Panc1 (cell line): ENCODE data around the gene SERPINA12. TPM values are rescaled to one million over a fixed set of nuclear protein-coding genes. Genes with fewer than 3 reads are reported as not detected.

Experiments
- ATAC-seq: fragments of 200-7000 bp; cut with Tn5 transposase; 2 replicates; pipeline ENCODE4 v1.9.1; 2020; ENCODE audit warnings: mild to moderate bottlenecking, moderate library complexity
- BruUV-seq: library from RNA; stranded (reverse); fragments of 400-500 nt; replicated peaks from 2 replicates; lab custom pipeline; 2021; lab: Mats Ljungman, UMichigan
- CTCF ChIA-PET: fragments of 300-600 bp; sonication (Branson Sonifier 250); formaldehyde crosslinking; loops from one replicate; lab custom pipeline; 2022; ENCODE audit warnings: antibody characterized with exemption; lab: Charles Lee
- POLR2A ChIA-PET: fragments of 300-600 bp; sonication (Branson Sonifier 250); formaldehyde crosslinking; loops from one replicate; lab custom pipeline; 2022; ENCODE audit warnings: antibody characterized with exemption; lab: Charles Lee
- DNase-seq: peaks from one replicate; pipeline ENCODE4 v3.0.0-alpha.2; 2010; ENCODE audit warnings: low read depth, low spot score
- H3K27ac ChIP-seq: 2 replicates; pipeline ENCODE4 v1.5.1; 2011; ENCODE audit warnings: mild to moderate bottlenecking, low read length, inconsistent platforms
- H3K27me3 ChIP-seq: fragments of 200-500 bp; sonication (Bioruptor generic); 2 replicates; pipeline ENCODE4 v1.6.0; 2014; ENCODE audit warnings: low read length, inconsistent platforms; ENCODE audit not compliant: control insufficient read depth, insufficient read depth
- H3K36me3 ChIP-seq: fragments of 200-500 bp; sonication (Bioruptor generic); 2 replicates; pipeline ENCODE4 v1.5.1; 2014; ENCODE audit warnings: inconsistent platforms, mild to moderate bottlenecking, low read length, moderate library complexity; ENCODE audit not compliant: control insufficient read depth, insufficient read depth
- H3K4me1 ChIP-seq: 2 replicates; pipeline ENCODE4 v1.5.1; 2011; ENCODE audit warnings: inconsistent platforms, mild to moderate bottlenecking, low read length, moderate library complexity; ENCODE audit not compliant: control insufficient read depth, insufficient read depth
- H3K4me3 ChIP-seq, 2 experiments: 2 replicates each; pipeline ENCODE4 v1.5.1; 2011 to 2012; ENCODE audit warnings: low read depth in 2 of 2, low read length in 2 of 2, mild to moderate bottlenecking in 2 of 2, inconsistent platforms in 1 of 2, moderate library complexity in 1 of 2
- H3K9me3 ChIP-seq: fragments of 200-500 bp; sonication (Bioruptor generic); 2 replicates; pipeline ENCODE4 v1.5.1; 2014; ENCODE audit warnings: low read depth, mild to moderate bottlenecking, inconsistent platforms, low read length, moderate library complexity; ENCODE audit not compliant: control insufficient read depth, insufficient read depth
- POLR2AphosphoS5 ChIP-seq: IDR thresholded peaks from 2 replicates; pipeline ENCODE4 v1.6.1; 2012; ENCODE audit warnings: mild to moderate bottlenecking, low read depth, low read length, moderate library complexity
- SIN3A ChIP-seq: IDR thresholded peaks from 2 replicates; pipeline ENCODE4 v1.6.1; 2012; ENCODE audit warnings: low read depth, mild to moderate bottlenecking, low read length, moderate library complexity, borderline replicate concordance; ENCODE audit not compliant: insufficient read depth
- TCF7L2 ChIP-seq: IDR thresholded peaks from 2 replicates; pipeline ENCODE4 v1.6.1; 2011; ENCODE audit warnings: mild to moderate bottlenecking, low read depth, low read length, inconsistent platforms
- in situ Hi-C: cut with HindIII; loops from 2 replicates; pipeline ENCODE4 v1.10.0; 2016; ENCODE audit warnings: low sequenced_read_pairs, low pct_unique_long_range_greater_than_20kb
- intact Hi-C: fragments of 100-400 bp; cut with micrococcal nuclease; formaldehyde crosslinking; loops from one replicate; pipeline ENCODE4 v1.10.0; 2022; ENCODE audit not compliant: unreplicated experiment
- total RNA-seq: library from RNA; stranded (reverse); gene quantifications from one replicate; pipeline ENCODE4 v1.2.1, GENCODE V29; 2021; ENCODE audit not compliant: unreplicated experiment
- TF ChIP-seq, protein P1 (sequence below), 2 experiments: IDR thresholded peaks; 2 replicates each; pipeline ENCODE4 v1.6.1; 2011 to 2012; ENCODE audit warnings: low read depth in 2 of 2, control low read depth in 1 of 2, low read length in 1 of 2, mild to moderate bottlenecking in 1 of 2, moderate library complexity in 1 of 2; ENCODE audit not compliant: insufficient read depth in 1 of 2
- TF ChIP-seq, protein P2 (sequence below): fragments of 450-650 bp; IDR thresholded peaks from 2 replicates; pipeline ENCODE4 v1.5.1; 2017; ENCODE audit warnings: mild to moderate bottlenecking

SERPINA12 gene
- total RNA-seq, 1 experiment from 2014 or later = not detected

DNA sequence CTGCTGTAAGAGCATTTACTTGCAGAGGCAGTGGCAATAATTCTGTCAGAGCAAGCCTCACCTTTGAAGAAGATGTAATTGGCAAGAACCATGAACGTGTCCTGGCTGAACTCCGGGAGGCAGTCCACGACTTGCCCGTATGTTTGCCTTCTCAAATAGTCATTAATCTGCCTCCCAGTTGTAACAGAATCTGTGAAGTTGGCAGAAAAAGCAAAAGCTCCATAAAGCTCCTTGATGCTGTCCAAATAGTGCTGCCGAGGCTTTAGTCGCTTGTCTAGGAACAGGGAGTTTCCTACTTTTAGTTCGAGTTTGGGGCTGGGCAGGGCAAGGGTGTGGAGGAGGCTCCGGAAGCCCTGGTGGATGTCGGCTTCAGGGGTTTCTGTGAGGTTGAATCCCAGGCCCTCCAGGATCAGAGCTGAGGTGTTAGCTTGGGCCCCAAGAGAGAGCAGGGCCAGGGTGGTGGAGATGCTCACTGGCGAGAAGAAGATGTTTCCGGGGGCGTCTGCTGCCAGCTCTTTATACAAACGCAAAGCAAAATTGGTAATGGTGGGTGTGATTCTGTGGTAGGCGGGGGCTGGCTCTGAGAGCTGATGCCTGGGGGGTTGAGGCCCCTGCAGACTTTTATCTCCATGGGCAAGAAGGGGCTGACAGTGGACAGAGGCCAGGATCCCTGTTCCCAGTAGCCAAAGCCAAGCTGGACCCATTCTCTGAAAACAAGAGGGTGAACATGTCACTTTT is 61.0 kb downstream of the SERPINA12 start:
- no peak overlapping the region for H3K4me3 ChIP-seq
- no peak overlapping the region for H3K27ac ChIP-seq
- ATAC-seq (no peak), DNase-seq (no peak)
- CTCF ChIA-PET = no interaction called here
- no peaks in the 10 kb centered on the region; the same call in 1 of the 2 replicates for H3K27me3 ChIP-seq
- no peaks in the 10 kb centered on the region for H3K9me3 ChIP-seq
- POLR2A ChIA-PET = no interaction called here
- H3K4me1 ChIP-seq = no peaks in the 10 kb centered on the region
- no peaks in the 10 kb centered on the region for H3K36me3 ChIP-seq
- TF ChIP-seq POLR2AphosphoS5 (no peak), TCF7L2 (no peak), SIN3A (no peak)
- TF ChIP-seq, protein P1, sequence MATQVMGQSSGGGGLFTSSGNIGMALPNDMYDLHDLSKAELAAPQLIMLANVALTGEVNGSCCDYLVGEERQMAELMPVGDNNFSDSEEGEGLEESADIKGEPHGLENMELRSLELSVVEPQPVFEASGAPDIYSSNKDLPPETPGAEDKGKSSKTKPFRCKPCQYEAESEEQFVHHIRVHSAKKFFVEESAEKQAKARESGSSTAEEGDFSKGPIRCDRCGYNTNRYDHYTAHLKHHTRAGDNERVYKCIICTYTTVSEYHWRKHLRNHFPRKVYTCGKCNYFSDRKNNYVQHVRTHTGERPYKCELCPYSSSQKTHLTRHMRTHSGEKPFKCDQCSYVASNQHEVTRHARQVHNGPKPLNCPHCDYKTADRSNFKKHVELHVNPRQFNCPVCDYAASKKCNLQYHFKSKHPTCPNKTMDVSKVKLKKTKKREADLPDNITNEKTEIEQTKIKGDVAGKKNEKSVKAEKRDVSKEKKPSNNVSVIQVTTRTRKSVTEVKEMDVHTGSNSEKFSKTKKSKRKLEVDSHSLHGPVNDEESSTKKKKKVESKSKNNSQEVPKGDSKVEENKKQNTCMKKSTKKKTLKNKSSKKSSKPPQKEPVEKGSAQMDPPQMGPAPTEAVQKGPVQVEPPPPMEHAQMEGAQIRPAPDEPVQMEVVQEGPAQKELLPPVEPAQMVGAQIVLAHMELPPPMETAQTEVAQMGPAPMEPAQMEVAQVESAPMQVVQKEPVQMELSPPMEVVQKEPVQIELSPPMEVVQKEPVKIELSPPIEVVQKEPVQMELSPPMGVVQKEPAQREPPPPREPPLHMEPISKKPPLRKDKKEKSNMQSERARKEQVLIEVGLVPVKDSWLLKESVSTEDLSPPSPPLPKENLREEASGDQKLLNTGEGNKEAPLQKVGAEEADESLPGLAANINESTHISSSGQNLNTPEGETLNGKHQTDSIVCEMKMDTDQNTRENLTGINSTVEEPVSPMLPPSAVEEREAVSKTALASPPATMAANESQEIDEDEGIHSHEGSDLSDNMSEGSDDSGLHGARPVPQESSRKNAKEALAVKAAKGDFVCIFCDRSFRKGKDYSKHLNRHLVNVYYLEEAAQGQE (IDR thresholded peaks at IDR 0.05; ENCODE audit: insufficient read depth in 1 of 2, low read depth in 2 of 2, low read length in 1 of 2) = no peak
- TF ChIP-seq, protein P2, sequence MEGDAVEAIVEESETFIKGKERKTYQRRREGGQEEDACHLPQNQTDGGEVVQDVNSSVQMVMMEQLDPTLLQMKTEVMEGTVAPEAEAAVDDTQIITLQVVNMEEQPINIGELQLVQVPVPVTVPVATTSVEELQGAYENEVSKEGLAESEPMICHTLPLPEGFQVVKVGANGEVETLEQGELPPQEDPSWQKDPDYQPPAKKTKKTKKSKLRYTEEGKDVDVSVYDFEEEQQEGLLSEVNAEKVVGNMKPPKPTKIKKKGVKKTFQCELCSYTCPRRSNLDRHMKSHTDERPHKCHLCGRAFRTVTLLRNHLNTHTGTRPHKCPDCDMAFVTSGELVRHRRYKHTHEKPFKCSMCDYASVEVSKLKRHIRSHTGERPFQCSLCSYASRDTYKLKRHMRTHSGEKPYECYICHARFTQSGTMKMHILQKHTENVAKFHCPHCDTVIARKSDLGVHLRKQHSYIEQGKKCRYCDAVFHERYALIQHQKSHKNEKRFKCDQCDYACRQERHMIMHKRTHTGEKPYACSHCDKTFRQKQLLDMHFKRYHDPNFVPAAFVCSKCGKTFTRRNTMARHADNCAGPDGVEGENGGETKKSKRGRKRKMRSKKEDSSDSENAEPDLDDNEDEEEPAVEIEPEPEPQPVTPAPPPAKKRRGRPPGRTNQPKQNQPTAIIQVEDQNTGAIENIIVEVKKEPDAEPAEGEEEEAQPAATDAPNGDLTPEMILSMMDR = no peak
- in situ Hi-C loops = no loop called here
- intact Hi-C loops = no loop called here
- no TSS peak for BruUV-seq

DNA sequence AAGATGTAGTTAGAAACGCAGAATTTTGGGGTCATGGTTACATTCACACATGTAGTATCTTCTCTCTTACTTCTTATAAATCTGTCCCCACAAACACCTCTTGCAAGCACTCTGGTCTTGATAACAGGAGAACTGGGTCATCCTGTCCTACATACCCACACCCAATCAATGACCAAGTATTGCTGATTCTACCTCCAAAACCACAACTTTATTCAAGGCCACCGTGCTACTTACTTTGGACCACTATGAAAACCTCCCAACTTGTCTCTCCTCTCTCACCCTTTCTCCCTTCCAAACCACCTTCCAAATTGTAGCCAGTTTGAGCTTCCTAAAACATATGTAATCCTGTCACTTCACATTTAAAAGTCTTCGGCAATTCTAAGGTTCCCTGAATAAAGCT is 62.1 kb downstream of the SERPINA12 start:
- ATAC-seq (no peak), DNase-seq (no peak)
- POLR2A ChIA-PET = no interaction called here
- H3K36me3 ChIP-seq = no peaks in the 10 kb centered on the region
- intact Hi-C loops = no loop called here
- CTCF ChIA-PET = no interaction called here
- no peaks in the 10 kb centered on the region for H3K9me3 ChIP-seq
- BruUV-seq = no TSS peak
- no peak overlapping the region for H3K27ac ChIP-seq
- in situ Hi-C loops = no loop called here
- H3K4me1 ChIP-seq = no peaks in the 10 kb centered on the region
- TF ChIP-seq POLR2AphosphoS5 = no peak
- TF ChIP-seq, protein P1 (IDR thresholded peaks at IDR 0.05; ENCODE audit: insufficient read depth in 1 of 2, low read depth in 2 of 2, low read length in 1 of 2) = no peak
- no peak for TF ChIP-seq SIN3A
- TF ChIP-seq TCF7L2 = no peak
- H3K4me3 ChIP-seq = no peak overlapping the region
- no peaks in the 10 kb centered on the region; the same call in 1 of the 2 replicates for H3K27me3 ChIP-seq
